ENCODE measurements around the gene PSMB10.
"Not testable (repeated sequence)": the region's sequence is repeated elsewhere in the genome, so short reads cannot be mapped to it uniquely, and the experiment has no call there.

PSMB10 gene

DNA sequence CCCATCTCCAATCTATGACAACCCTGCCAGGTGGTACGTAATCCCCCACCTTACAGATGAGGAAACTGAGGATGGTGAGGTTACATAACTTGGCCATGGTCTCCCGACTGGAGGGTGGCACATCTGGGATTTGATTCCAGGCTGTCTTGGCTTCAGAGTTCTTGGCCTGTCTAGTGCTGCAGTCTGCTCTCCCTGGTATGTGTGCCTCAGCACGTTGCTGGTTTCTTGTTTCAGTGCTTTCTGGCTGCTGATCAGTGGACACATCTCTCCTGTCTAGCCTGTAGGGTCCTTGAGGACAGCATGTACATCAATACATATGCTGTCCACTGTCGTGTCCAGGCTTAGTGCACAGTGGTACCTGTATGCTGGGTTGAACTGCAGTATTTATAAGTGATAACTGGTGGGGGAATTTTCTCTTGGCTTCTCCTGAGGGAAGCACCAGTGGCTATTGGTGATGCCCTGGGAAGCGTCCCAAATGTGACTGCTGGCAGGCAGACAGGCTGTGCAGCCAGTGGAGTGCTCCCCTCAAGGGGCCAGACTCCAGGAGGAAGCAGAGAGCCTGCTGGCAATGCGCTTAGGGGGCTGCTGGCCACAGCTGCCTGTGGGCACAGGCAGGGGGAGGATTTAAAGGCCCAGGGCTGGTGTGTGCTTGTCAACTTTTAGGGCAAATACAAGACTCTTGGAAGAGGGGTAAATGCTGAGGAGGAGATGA lies 19.4 kb downstream of the PSMB10 start:
- Mint-ChIP-seq H3K4me3 (no peak overlapping the region), H3K27ac (no peak overlapping the region), H3K9me3 (no peaks in the 10 kb centered on the region), H3K4me1 (ENCODE audit: low read depth) (peaks cover 24% of the 10 kb centered on the region), H3K36me3 (ENCODE audit: low read depth) (peaks cover 86% of the 10 kb centered on the region), H3K27me3 (no peaks in the 10 kb centered on the region)
- intact Hi-C loops (cut with micrococcal nuclease): no loop called here

DNA sequence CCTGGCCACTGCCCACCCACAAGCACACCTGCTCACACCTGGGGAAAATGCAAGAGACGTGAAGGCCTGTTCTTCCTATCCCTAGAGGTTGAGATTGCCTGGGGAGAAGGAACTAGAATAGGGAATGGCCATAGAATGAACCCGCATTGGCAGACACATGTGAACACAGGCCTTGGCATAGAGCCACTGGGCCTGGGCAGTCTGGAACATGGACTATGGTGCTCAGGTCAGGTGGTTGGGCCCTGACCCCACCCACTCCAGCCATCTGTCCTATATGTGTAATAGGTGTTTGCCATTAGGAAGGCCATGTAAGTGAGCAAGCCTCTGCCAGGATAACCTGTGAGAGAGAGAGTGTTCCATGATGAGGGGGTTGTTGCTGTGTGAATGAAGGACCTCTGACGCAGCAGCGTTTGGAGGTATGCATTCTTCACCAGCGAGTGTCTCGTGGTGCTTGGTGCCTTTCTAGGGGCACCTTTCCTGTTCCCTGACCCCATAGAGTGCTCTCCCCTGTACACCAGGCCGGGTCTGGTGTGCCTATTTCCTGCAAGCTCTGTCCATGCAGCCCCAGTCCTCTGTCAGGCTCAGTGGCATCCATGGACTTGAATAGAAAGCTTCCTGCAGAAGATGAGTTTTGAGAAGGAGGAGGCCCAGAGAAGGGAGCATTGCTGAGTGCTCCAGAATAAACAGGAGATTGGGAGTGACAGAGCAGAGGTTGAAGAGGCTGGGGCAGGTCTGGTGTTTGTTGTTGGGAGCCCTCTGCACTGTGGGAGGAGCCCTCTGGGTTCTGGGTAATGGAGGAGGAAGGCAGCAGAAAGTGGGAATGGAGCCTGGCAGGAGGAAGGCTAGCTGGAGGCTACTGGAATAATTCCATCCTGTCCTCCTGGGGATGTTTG lies 20.6 kb downstream of the PSMB10 start:
- no peaks in the 10 kb centered on the region for H3K27me3 Mint-ChIP-seq
- H3K27ac Mint-ChIP-seq: no peak overlapping the region
- H3K4me1 Mint-ChIP-seq (ENCODE audit: low read depth): peaks cover 16% of the 10 kb centered on the region
- H3K9me3 Mint-ChIP-seq: no peaks in the 10 kb centered on the region
- H3K4me3 Mint-ChIP-seq: no peak overlapping the region
- intact Hi-C loops (cut with micrococcal nuclease): no loop called here
- peaks cover 85% of the 10 kb centered on the region for H3K36me3 Mint-ChIP-seq (ENCODE audit: low read depth)

DNA sequence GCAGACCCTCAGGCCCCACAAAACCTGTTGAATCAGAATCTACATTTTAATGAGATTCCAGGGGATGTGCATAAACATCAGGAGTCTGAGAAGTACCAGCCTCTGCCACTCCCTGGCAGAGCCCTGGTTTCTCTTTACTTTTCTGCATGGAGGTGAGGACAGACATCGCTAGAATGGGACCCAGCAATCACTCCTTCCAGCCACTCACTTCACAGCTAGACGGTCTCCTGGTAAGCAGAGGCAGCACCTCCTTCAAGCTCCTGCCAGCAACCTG lies 21.2 kb downstream of the PSMB10 start:
- H3K9me3 Mint-ChIP-seq; intact Hi-C loops (cut with micrococcal nuclease); H3K4me3 Mint-ChIP-seq: not testable (repeated sequence)

DNA sequence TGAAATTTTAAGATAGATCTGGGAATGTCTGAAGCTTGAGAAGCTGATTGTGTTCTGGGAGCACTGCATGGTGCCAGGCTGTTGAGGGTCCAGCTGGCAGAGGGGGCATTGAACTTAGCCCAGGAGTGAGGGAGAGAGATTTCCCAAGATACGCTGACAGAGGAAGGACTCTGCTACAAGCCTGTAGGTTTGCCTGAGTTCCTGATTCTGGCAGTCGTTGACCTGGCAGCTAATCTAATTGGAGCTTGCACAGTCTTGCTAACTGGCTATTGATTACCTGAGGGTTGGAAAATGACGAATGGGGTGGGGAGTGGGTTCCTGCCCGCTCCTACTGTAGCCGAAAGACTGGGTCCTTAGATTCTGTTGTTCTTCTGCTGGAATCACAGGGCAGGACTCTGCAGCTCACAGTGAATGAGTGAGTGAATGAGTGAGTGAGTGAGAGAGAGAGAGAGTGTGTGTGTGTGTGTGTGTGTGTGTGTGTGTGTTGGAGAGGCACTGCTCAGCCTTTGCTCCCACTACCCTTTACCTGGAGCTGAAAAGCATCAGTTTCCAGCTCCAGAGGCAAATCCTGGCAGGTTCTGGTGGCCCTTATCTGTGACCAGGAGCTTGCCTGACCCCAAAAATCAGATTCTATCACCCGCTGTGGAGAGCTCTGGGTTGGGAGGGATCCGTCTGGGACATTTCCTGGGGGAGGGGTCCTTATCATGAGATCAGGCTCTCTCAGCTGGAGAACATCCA lies 21.7 kb downstream of the PSMB10 start:
- H3K27ac Mint-ChIP-seq: no peak overlapping the region
- intact Hi-C loops (cut with micrococcal nuclease): no loop called here
- H3K9me3 Mint-ChIP-seq: no peaks in the 10 kb centered on the region
- peaks cover 16% of the 10 kb centered on the region for H3K4me1 Mint-ChIP-seq (ENCODE audit: low read depth)
- peaks cover 87% of the 10 kb centered on the region for H3K36me3 Mint-ChIP-seq (ENCODE audit: low read depth)
- H3K27me3 Mint-ChIP-seq: no peaks in the 10 kb centered on the region
- no peak overlapping the region for H3K4me3 Mint-ChIP-seq

More for the DNA sequence above, 21.2 kb downstream of the PSMB10 start:
- peaks cover 87% of the 10 kb centered on the region for H3K36me3 Mint-ChIP-seq (ENCODE audit: low read depth)
- not testable (repeated sequence) for H3K27me3 Mint-ChIP-seq, H3K27ac Mint-ChIP-seq
- peaks cover 16% of the 10 kb centered on the region for H3K4me1 Mint-ChIP-seq (ENCODE audit: low read depth)

DNA sequence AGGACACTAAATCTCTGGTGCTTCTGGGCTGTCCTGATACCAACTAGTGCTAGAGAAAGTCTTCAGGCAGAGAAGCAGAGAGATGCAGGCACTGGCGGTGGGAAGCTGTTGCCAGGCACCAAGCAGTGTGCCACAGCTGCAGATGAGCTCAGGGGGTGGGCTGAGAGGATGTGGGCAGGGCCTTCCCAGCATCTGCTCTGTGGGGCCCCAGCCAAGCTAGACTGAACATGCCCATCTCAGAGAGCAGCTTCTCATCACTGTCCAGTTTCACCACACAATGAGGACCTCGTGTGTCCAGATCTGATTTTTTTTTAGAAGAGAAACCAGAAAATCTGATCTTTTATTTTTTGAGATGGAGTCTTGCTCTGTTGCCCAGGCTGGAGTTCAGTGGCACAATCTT lies 26.5 kb downstream of the PSMB10 start:
- H3K36me3 Mint-ChIP-seq (ENCODE audit: low read depth): peaks cover 75% of the 10 kb centered on the region
- H3K27ac Mint-ChIP-seq: no peak overlapping the region
- intact Hi-C loops (cut with micrococcal nuclease): no loop called here
- H3K4me1 Mint-ChIP-seq (ENCODE audit: low read depth): peaks cover 2% of the 10 kb centered on the region
- H3K9me3 Mint-ChIP-seq: no peaks in the 10 kb centered on the region
- no peaks in the 10 kb centered on the region for H3K27me3 Mint-ChIP-seq
- no peak overlapping the region for H3K4me3 Mint-ChIP-seq

GRCh38 chr16:67909056-67909742 lies 27.5 kb downstream of the PSMB10 start:
- Mint-ChIP-seq H3K27ac (no peak overlapping the region), H3K36me3 (ENCODE audit: low read depth) (peaks cover 70% of the 10 kb centered on the region), H3K4me1 (ENCODE audit: low read depth) (peaks cover 4% of the 10 kb centered on the region), H3K9me3 (no peaks in the 10 kb centered on the region), H3K27me3 (no peaks in the 10 kb centered on the region), H3K4me3 (no peak overlapping the region)
- intact Hi-C loops (cut with micrococcal nuclease): no loop called here

DNA sequence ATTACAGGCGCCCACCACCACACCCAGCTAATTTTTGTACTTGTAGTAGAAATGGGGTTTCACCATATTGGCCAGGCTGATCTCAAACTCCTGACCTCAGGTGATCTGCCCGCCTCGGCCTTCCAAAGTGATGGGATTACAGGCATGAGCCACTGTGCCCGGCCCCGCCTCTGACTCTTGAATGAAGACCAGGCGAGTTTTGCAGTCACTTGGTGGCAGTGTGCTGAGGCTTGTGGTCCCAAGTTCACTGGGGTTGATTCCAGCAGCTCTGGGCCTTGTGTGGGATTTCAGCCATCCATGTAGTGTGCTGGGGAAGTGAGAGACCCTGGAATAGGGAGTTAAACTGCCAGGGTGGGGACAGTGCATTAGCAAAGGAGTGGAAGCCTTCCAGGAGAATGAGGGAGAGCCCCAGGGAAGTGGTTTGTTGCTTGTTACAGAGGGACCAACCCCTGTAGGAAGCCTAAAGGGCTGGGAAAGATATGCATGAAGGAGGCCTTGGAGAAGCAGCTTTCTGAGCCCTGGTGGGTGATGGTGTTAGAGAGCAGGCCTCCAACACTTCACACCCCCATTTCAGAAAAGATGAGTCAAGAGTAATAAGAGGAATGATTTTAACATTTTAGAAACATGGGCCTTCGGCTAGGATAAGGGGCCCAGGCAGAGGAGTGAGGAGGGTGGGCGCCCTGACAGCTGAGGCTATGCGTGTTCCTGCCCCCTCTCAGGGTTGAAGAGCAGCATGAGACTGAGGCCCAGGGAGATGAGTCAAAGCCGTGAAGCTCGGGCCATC lies 29.1 kb downstream of the PSMB10 start:
- intact Hi-C loops (cut with micrococcal nuclease): no loop called here

DNA sequence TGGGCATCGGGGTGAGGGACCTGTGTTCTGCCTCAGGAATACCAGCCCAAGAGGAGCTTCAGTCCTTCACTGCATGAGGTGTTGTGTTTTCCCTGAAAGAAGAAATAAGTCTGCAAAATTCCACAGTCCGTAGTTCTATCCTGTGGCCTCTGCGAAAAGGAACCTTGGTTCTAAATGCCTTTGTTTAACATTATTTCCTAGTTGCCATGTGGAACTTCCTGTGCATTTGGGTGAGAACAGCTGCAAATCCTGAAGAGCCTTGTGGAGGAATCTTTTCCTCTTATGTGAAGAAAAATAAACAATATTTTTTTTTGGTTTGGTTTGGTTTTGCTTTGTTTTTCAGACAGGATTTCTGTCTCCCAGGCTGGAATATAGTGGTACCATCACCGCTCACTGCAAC lies 33.8 kb downstream of the PSMB10 start:
- Mint-ChIP-seq H3K9me3 (no peaks in the 10 kb centered on the region), H3K4me1 (ENCODE audit: low read depth) (peaks cover 4% of the 10 kb centered on the region), H3K27ac (no peak overlapping the region), H3K27me3 (no peaks in the 10 kb centered on the region), H3K4me3 (no peak overlapping the region), H3K36me3 (ENCODE audit: low read depth) (peaks cover 60% of the 10 kb centered on the region)
- intact Hi-C loops (cut with micrococcal nuclease): no loop called here

More for the DNA sequence above, 29.1 kb downstream of the PSMB10 start:
- Mint-ChIP-seq H3K27ac (no peak overlapping the region), H3K36me3 (ENCODE audit: low read depth) (peaks cover 77% of the 10 kb centered on the region), H3K4me1 (ENCODE audit: low read depth) (peaks cover 4% of the 10 kb centered on the region), H3K4me3 (no peak overlapping the region), H3K9me3 (no peaks in the 10 kb centered on the region), H3K27me3 (no peaks in the 10 kb centered on the region)

DNA sequence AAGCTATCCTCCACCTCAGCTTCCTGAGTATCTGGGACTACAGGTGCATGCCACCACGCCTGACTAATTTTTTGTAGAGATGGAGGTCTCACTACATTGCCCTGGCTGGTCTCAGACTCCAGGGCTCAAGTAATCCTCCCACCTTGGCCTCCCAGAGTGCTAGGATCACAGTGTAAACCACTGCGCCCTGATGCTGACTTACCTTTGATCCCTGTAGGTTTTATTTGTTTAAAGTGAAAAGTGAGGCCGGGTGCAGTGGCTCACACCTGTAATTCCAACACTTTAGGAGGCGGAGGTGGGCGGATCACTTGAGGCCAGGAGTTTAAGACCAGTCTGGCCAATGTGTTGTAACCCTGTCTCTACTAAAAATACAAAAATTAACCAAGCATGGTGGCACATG lies 34.9 kb downstream of the PSMB10 start:
- Mint-ChIP-seq H3K27me3 (no peaks in the 10 kb centered on the region), H3K9me3 (no peaks in the 10 kb centered on the region), H3K36me3 (ENCODE audit: low read depth) (peaks cover 55% of the 10 kb centered on the region), H3K4me1 (ENCODE audit: low read depth) (peaks cover 13% of the 10 kb centered on the region), H3K4me3 (no peak overlapping the region), H3K27ac (no peak overlapping the region)
- intact Hi-C loops (cut with micrococcal nuclease): no loop called here

DNA sequence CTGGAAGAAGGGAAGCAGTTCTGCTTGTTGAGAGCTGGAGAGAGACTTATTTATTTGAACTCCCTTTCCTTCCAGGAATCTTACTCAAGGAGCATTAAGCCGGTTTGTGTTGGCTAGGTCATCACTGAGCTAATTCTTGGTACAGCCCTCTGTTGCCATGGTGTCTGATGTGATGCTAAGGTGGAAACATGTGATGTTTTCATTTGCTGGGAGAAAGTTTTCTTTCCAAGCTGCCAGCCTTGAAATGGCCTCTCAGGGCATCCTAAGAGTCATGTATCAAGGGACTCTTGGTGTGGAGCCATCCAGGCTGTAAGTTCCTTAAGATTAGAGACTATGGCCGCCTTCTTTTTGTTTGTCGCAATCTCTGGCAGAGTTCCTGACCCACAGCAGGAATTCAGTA lies 39.4 kb downstream of the PSMB10 start:
- Mint-ChIP-seq H3K9me3 (no peaks in the 10 kb centered on the region), H3K4me1 (ENCODE audit: low read depth) (peaks cover 40% of the 10 kb centered on the region), H3K27ac (no peak overlapping the region), H3K36me3 (ENCODE audit: low read depth) (peaks cover 36% of the 10 kb centered on the region), H3K4me3 (no peak overlapping the region), H3K27me3 (no peaks in the 10 kb centered on the region)
- intact Hi-C loops (cut with micrococcal nuclease): no loop called here

- Mint-ChIP-seq H3K4me3 (peak overlapping the region; percentile 92), H3K36me3 (ENCODE audit: low read depth) (peaks cover 13% of the 10 kb centered on the region), H3K9me3 (no peaks in the 10 kb centered on the region), H3K4me1 (ENCODE audit: low read depth) (peaks cover 40% of the 10 kb centered on the region), H3K27ac (peak overlapping the region; percentile 95), H3K27me3 (no peaks in the 10 kb centered on the region)
- intact Hi-C loops (cut with micrococcal nuclease): no loop called here
Observed at GRCh38 chr16:67893743-67894399, 42.8 kb downstream of the PSMB10 start.

DNA sequence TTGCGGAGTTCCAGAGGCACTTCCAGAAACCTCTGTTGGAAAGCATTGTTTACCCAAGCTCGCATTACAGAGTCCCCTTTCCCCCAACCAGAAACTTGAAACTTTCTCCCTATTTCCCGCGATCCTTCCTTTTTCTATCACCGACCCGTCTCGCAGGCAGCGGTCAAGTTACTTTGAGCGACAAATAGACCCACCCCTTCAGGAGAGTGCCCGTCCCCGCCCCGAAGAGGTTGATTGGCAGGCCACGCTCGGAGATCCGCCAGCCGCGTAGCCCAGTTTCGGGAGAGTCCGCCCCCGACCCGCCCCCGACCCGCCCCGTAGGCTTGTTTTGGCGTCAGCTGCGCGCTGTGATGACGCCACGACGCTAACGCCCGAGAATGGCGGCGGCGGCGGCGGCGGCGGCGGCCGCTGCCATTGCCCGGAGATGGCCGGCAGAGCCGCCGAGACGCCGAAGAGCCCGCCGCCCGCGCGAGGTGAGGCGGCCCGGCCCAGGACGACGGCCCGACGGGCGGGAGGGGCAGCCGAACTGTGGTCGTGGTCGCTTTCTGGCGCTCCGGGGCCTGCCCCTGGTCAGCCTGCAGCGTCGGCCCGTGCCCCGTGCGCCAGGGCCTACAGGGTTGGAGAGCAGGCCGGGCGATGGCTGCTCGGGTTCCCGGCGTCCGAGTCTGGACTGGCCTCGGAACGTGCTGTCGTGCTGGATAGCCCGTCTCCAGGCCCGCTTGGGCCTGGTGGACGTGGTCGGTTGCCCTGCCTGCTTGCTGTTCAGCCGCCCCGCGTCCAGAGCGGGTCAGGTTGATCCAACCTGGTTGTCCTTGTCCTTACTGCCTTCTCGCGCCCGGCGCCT lies 43.5 kb downstream of the PSMB10 start, which contains the start of gene PSKH1:
Gene PSKH1 (plus strand): TSS at position 356 of the 844 bp plus-strand sequence. CDS start 15,496 bp downstream, outside the sequence.
- no peaks in the 10 kb centered on the region for H3K9me3 Mint-ChIP-seq
- peaks cover 13% of the 10 kb centered on the region for H3K36me3 Mint-ChIP-seq (ENCODE audit: low read depth)
- intact Hi-C loops (cut with micrococcal nuclease): no loop called here
- H3K4me3 Mint-ChIP-seq: peak within 1 kb of the TSS; percentile 92
- H3K27me3 Mint-ChIP-seq: no peaks in the 10 kb centered on the region
- H3K4me1 Mint-ChIP-seq (ENCODE audit: low read depth): peaks cover 40% of the 10 kb centered on the region
- peak within 1 kb of the TSS; percentile 95 for H3K27ac Mint-ChIP-seq

Data from dendritic cell treated with granulocyte-macrophage colony-stimulating factor and Interleukin-4, amounts not matched to agents 40 ng/mL and 50 ng/mL, for 4 days (primary cell).